ENCODE data around the gene RNF133. TPM values are rescaled to one million over a fixed set of nuclear protein-coding genes. Genes with fewer than 3 reads are reported as not detected.

The RNF133 gene
- total RNA-seq, 3 donors from 2014 or later = 0.41 to 1.1 (median 0.46) TPM

- no peak for DNase-seq
Measured at GRCh38 chr7:122652876-122653275, 46.0 kb downstream of the RNF133 start.

GRCh38 chr7:122651451-122651850, 47.5 kb downstream of the RNF133 start:
- no peaks in the 10 kb centered on the region for H3K36me3 ChIP-seq (ENCODE audit: low read depth)
- ATAC-seq (no peak), DNase-seq (no peak)
- H3K4me3 ChIP-seq = no peak overlapping the region
- intact Hi-C loops (cut with DNase I, micrococcal nuclease) = no loop called here
- no peak for TF ChIP-seq CTCF (IDR thresholded peaks at IDR 0.05)
- no peaks in the 10 kb centered on the region for H3K4me1 ChIP-seq (ENCODE audit: low read depth)
- H3K9me3 ChIP-seq = peaks cover 1% of the 10 kb centered on the region

More at GRCh38 chr7:122652876-122653275, 46.0 kb downstream of the RNF133 start:
- H3K4me3 ChIP-seq = no peak overlapping the region
- H3K36me3 ChIP-seq (ENCODE audit: low read depth) = no peaks in the 10 kb centered on the region
- intact Hi-C loops (cut with DNase I, micrococcal nuclease) = no loop called here
- no peak for ATAC-seq
- H3K4me1 ChIP-seq (ENCODE audit: low read depth) = no peaks in the 10 kb centered on the region
- H3K9me3 ChIP-seq = peaks cover 2% of the 10 kb centered on the region
- TF ChIP-seq CTCF (IDR thresholded peaks at IDR 0.05) = no peak

Other genes starting within 250 kb of the RNF133 start
- gene RNF148, start 3.8 kb upstream of the RNF133 start, total RNA-seq = 1 to 10 TPM in 2 of 3 donors, under 1 TPM in 1; 0.54 to 1.6 (median 1.5) TPM
- 10 to 100 TPM; 11.3 to 12.7 (median 11.7) TPM for gene CADPS2, start 187.3 kb upstream of the RNF133 start, total RNA-seq

Measured in mucosa of descending colon (tissue), 3 donors.